HG03039 (cell line): ENCODE data around the gene KCNQ5.

Source experiments
- ATAC-seq: cut with Tn5 transposase; IDR thresholded peaks from one replicate; pipeline ENCODE4 v1.9.1; 2021; ENCODE audit warnings: mild to moderate bottlenecking, moderate library complexity; ENCODE audit not compliant: unreplicated experiment

The KCNQ5 gene

GRCh38 chr6:72639920-72640614, 18.2 kb downstream of the KCNQ5 start:
- ATAC-seq: no peak

- no peak for ATAC-seq
Measured at GRCh38 chr6:72640615-72640930, 18.7 kb downstream of the KCNQ5 start.

GRCh38 chr6:72642435-72642834, 20.6 kb downstream of the KCNQ5 start:
- no peak for ATAC-seq

GRCh38 chr6:72643214-72643613, 21.4 kb downstream of the KCNQ5 start:
- no peak for ATAC-seq

- ATAC-seq: no peak
Measured at GRCh38 chr6:72646604-72647485, 25.0 kb downstream of the KCNQ5 start.

- no peak for ATAC-seq
Measured at GRCh38 chr6:72647489-72647888, 25.6 kb downstream of the KCNQ5 start.

- peak; percentile 66 for ATAC-seq
Measured at GRCh38 chr6:72649032-72649984, 27.4 kb downstream of the KCNQ5 start.

- no peak for ATAC-seq
Measured at GRCh38 chr6:72650081-72650745, 28.3 kb downstream of the KCNQ5 start.

GRCh38 chr6:72651174-72651573, 29.3 kb downstream of the KCNQ5 start:
- no peak for ATAC-seq

- ATAC-seq: no peak
Measured at GRCh38 chr6:72651967-72652956, 30.4 kb downstream of the KCNQ5 start.

GRCh38 chr6:72653026-72653425, 31.2 kb downstream of the KCNQ5 start:
- no peak for ATAC-seq

GRCh38 chr6:72654071-72654621, 32.3 kb downstream of the KCNQ5 start:
- ATAC-seq: peak; percentile 53

- ATAC-seq: no peak
Measured at GRCh38 chr6:72657407-72658197, 35.7 kb downstream of the KCNQ5 start.

GRCh38 chr6:72659754-72660153, 37.9 kb downstream of the KCNQ5 start:
- no peak for ATAC-seq

GRCh38 chr6:72661411-72661810, 39.5 kb downstream of the KCNQ5 start:
- ATAC-seq: no peak

- no peak for ATAC-seq
Measured at GRCh38 chr6:72665599-72665998, 43.7 kb downstream of the KCNQ5 start.

- ATAC-seq: no peak
Measured at GRCh38 chr6:72669324-72669723, 47.5 kb downstream of the KCNQ5 start.

- ATAC-seq: no peak
Measured at GRCh38 chr6:72672906-72673305, 51.0 kb downstream of the KCNQ5 start.
